Progenitor cell of endocrine pancreas (in vitro differentiated cells): Measurements from ENCODE around the gene PPP6R3. TPM values are rescaled to one million over a fixed set of nuclear protein-coding genes. Genes with fewer than 3 reads are reported as not detected.

Experiments
- DNase-seq: peaks from one replicate; pipeline ENCODE4 v3.0.0; 2021; ENCODE audit warnings: low spot score; ENCODE audit not compliant: unreplicated experiment
- H3K27ac Mint-ChIP-seq: 2 replicates; pipeline ENCODE4 v1.8.0; 2021; ENCODE audit warnings: mild to moderate bottlenecking, moderate library complexity, mixed read lengths
- H3K27me3 Mint-ChIP-seq: 2 replicates; pipeline ENCODE4 v1.8.0; 2021; ENCODE audit warnings: mixed read lengths
- H3K36me3 Mint-ChIP-seq: 2 replicates; pipeline ENCODE4 v1.8.0; 2022; ENCODE audit warnings: mixed read lengths; ENCODE audit not compliant: insufficient read depth
- H3K4me1 Mint-ChIP-seq: 2 replicates; pipeline ENCODE4 v1.8.0; 2021; ENCODE audit warnings: low read depth, mixed read lengths
- H3K4me3 Mint-ChIP-seq: 2 replicates; pipeline ENCODE4 v1.8.0; 2021; ENCODE audit warnings: low read depth, mild to moderate bottlenecking, moderate library complexity, mixed read lengths
- H3K9me3 Mint-ChIP-seq: 2 replicates; pipeline ENCODE4 v1.8.0; 2021; ENCODE audit warnings: low read depth, mixed read lengths
- CTCF ChIP-seq: fragments of 200-600 bp; sonication (generic); IDR thresholded peaks from one replicate; pipeline ENCODE4 v1.5.0; 2021; ENCODE audit warnings: antibody characterized with exemption, mild to moderate bottlenecking; ENCODE audit not compliant: unreplicated experiment
- total RNA-seq: library from RNA; stranded (reverse); gene quantifications from 2 replicates; pipeline ENCODE4 v1.2.1, GENCODE V29; 2021

PPP6R3 gene
- total RNA-seq, 1 donor from 2014 or later: 124 TPM

GRCh38 chr11:68469122-68469521 is 8.6 kb downstream of the PPP6R3 start:
- peaks cover 17% of the 10 kb centered on the region for H3K9me3 Mint-ChIP-seq
- TF ChIP-seq CTCF: no peak
- no peak overlapping the region for H3K27ac Mint-ChIP-seq
- peaks cover 42% of the 10 kb centered on the region for H3K4me1 Mint-ChIP-seq
- H3K36me3 Mint-ChIP-seq: peaks cover 34% of the 10 kb centered on the region
- no peak overlapping the region for H3K4me3 Mint-ChIP-seq
- no peak for DNase-seq
- H3K27me3 Mint-ChIP-seq: no peaks in the 10 kb centered on the region

GRCh38 chr11:68469642-68470041 is 9.1 kb downstream of the PPP6R3 start:
- Mint-ChIP-seq H3K36me3 (peaks cover 37% of the 10 kb centered on the region), H3K4me3 (no peak overlapping the region), H3K9me3 (peaks cover 17% of the 10 kb centered on the region), H3K27ac (peak overlapping the region; percentile 26), H3K4me1 (peaks cover 38% of the 10 kb centered on the region), H3K27me3 (no peaks in the 10 kb centered on the region)
- no peak for TF ChIP-seq CTCF
- DNase-seq: no peak

GRCh38 chr11:68470304-68470811 is 9.8 kb downstream of the PPP6R3 start:
- no peak for DNase-seq
- no peak overlapping the region for H3K4me3 Mint-ChIP-seq
- H3K9me3 Mint-ChIP-seq: peaks cover 17% of the 10 kb centered on the region
- no peak for TF ChIP-seq CTCF
- no peaks in the 10 kb centered on the region for H3K27me3 Mint-ChIP-seq
- peak overlapping the region; percentile 26 for H3K27ac Mint-ChIP-seq
- peaks cover 40% of the 10 kb centered on the region for H3K36me3 Mint-ChIP-seq
- H3K4me1 Mint-ChIP-seq: peaks cover 33% of the 10 kb centered on the region

- H3K36me3 Mint-ChIP-seq: peaks cover 40% of the 10 kb centered on the region
- H3K27ac Mint-ChIP-seq: peak overlapping the region; percentile 59
- H3K4me3 Mint-ChIP-seq: no peak overlapping the region
- DNase-seq: no peak
- peaks cover 17% of the 10 kb centered on the region for H3K9me3 Mint-ChIP-seq
- TF ChIP-seq CTCF: no peak
- no peaks in the 10 kb centered on the region for H3K27me3 Mint-ChIP-seq
- H3K4me1 Mint-ChIP-seq: peaks cover 25% of the 10 kb centered on the region
Observed at GRCh38 chr11:68471360-68472340, 11.1 kb downstream of the PPP6R3 start.

GRCh38 chr11:68472778-68473177 is 12.2 kb downstream of the PPP6R3 start:
- Mint-ChIP-seq H3K36me3 (peaks cover 43% of the 10 kb centered on the region), H3K27ac (no peak overlapping the region), H3K4me3 (no peak overlapping the region), H3K4me1 (peaks cover 22% of the 10 kb centered on the region), H3K9me3 (peaks cover 21% of the 10 kb centered on the region), H3K27me3 (no peaks in the 10 kb centered on the region)
- no peak for TF ChIP-seq CTCF
- DNase-seq: no peak
